GM19239 (cell line): ENCODE results near the gene DOCK3.
A peak's percentile ranks its signal among the peaks of the same experiment; 100 is the strongest.
"Not testable (repeated sequence)": the region's sequence is repeated elsewhere in the genome, so short reads cannot be mapped to it uniquely, and the experiment has no call there.

Experiments used
- DNase-seq: peaks from one replicate; pipeline ENCODE4 v3.0.0; 2011; ENCODE audit warnings: low spot score; ENCODE audit not compliant: insufficient read length
- FAIRE-seq: peaks from 2 replicates; lab custom pipeline; 2011; peaks lifted over from hg19 to GRCh38; lab: Jason Lieb, UNC

Gene DOCK3

GRCh38 chr3:50862221-50862620, 187.5 kb downstream of the DOCK3 start:
- no peak for DNase-seq
- no peak for FAIRE-seq

- FAIRE-seq (peak; percentile 23), DNase-seq (no peak)
Observed at GRCh38 chr3:50873376-50874157, 198.8 kb downstream of the DOCK3 start.

- not testable (repeated sequence) for DNase-seq, FAIRE-seq
Observed at GRCh38 chr3:50874876-50875275, 200.1 kb downstream of the DOCK3 start.

- no peak for FAIRE-seq
- no peak for DNase-seq
Observed at GRCh38 chr3:50876947-50877346, 202.2 kb downstream of the DOCK3 start.

GRCh38 chr3:50882733-50883132, 208.0 kb downstream of the DOCK3 start:
- not testable (repeated sequence) for DNase-seq, FAIRE-seq

- DNase-seq (no peak), FAIRE-seq (no peak)
Observed at GRCh38 chr3:50883755-50884154, 209.0 kb downstream of the DOCK3 start.

- DNase-seq (no peak), FAIRE-seq (no peak)
Observed at GRCh38 chr3:50885070-50885850, 210.5 kb downstream of the DOCK3 start.

- FAIRE-seq, result no peak
Observed at GRCh38 chr3:50890688-50891344, 216.1 kb downstream of the DOCK3 start.

GRCh38 chr3:50901097-50901496, 226.4 kb downstream of the DOCK3 start:
- not testable (repeated sequence) for FAIRE-seq, DNase-seq

More at GRCh38 chr3:50890688-50891344, 216.1 kb downstream of the DOCK3 start:
- DNase-seq, result no peak

GRCh38 chr3:50912746-50913145, 238.0 kb downstream of the DOCK3 start:
- DNase-seq (no peak), FAIRE-seq (no peak)

GRCh38 chr3:50913260-50913659, 238.5 kb downstream of the DOCK3 start:
- no peak for DNase-seq
- no peak for FAIRE-seq

- not testable (repeated sequence) for FAIRE-seq, DNase-seq
Observed at GRCh38 chr3:50922071-50922470, 247.3 kb downstream of the DOCK3 start.

- FAIRE-seq (no peak), DNase-seq (no peak)
Observed at GRCh38 chr3:50923955-50924354, 249.2 kb downstream of the DOCK3 start.

GRCh38 chr3:50924638-50925037, 249.9 kb downstream of the DOCK3 start:
- FAIRE-seq, result no peak

GRCh38 chr3:50926868-50927267, 252.1 kb downstream of the DOCK3 start:
- FAIRE-seq, result no peak

More at GRCh38 chr3:50924638-50925037, 249.9 kb downstream of the DOCK3 start:
- DNase-seq, result no peak

GRCh38 chr3:50930371-50931208, 255.9 kb downstream of the DOCK3 start:
- DNase-seq (no peak), FAIRE-seq (no peak)

More at GRCh38 chr3:50926868-50927267, 252.1 kb downstream of the DOCK3 start:
- DNase-seq, result no peak

GRCh38 chr3:50932918-50933317, 258.2 kb downstream of the DOCK3 start:
- FAIRE-seq, result not testable (repeated sequence)

GRCh38 chr3:50936389-50936788, 261.7 kb downstream of the DOCK3 start:
- DNase-seq, result no peak
- no peak for FAIRE-seq

More at GRCh38 chr3:50932918-50933317, 258.2 kb downstream of the DOCK3 start:
- DNase-seq, result not testable (repeated sequence)

- no peak for DNase-seq
- no peak for FAIRE-seq
Observed at GRCh38 chr3:50947419-50947818, 272.7 kb downstream of the DOCK3 start.

- peak; percentile 85 for FAIRE-seq
- no peak for DNase-seq
Observed at GRCh38 chr3:50950591-50950990, 275.9 kb downstream of the DOCK3 start.
